Measurements from ENCODE around the gene KLHL8. TPM values are rescaled to one million over a fixed set of nuclear protein-coding genes. Genes with fewer than 3 reads are reported as not detected.

KLHL8 gene
- total and polyA plus RNA-seq, 4 experiments from 2014 or later = 9.3 to 11.4 (median 10.4) TPM

DNA sequence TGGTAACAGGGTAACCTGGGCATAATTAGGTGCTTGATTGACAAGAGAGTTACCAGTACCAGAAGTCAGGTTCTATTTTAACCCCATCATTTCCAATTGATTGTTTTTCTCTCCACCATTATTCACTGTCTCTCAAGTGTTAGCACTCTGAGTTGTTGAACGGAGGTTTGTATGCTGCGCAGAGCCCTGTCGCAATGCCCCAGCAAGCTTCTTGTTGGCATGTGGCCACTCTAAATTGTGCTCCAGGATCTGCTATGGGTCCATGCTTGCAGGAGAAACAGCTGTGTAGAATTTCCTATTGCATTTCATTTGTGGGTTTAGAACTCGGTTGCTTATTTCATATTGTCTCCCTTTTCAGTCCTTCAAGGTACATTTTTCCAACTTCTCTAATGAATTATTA, 98.2 kb downstream of the KLHL8 start:
- no peaks in the 10 kb centered on the region for H3K27me3 ChIP-seq (ENCODE audit: insufficient read depth, low read length)
- no peaks in the 10 kb centered on the region for H3K9me3 ChIP-seq (ENCODE audit: control insufficient read depth in 1 of 2, low read length in 2 of 2)
- no peak overlapping the region for H3K27ac ChIP-seq (ENCODE audit: low read depth, low read length)
- Mint-ChIP-seq H3K9me3 (no peaks in the 10 kb centered on the region), H3K4me3 (no peak overlapping the region), H3K27me3 (no peaks in the 10 kb centered on the region), H3K36me3 (peaks cover 51 to 71% of the 10 kb centered on the region in 2 donors), H3K4me1 (peaks cover 16 to 44% (median 23%) of the 10 kb centered on the region in 4 donors), H3K27ac (peak overlapping the region in 4 of 7 donors; percentile 0 to 74 (median 30))
- no peak overlapping the region for H3K4me3 ChIP-seq (ENCODE audit: low read length in 2 of 2)
- no peak for DNase-seq
- ChIA-PET POLR2A (ENCODE audit: partially characterized antibody) (no interaction called here), CTCF (ENCODE audit: partially characterized antibody) (interaction anchor here (1.0 to 1.9 kb wide), 3 partner anchors 13 to 200 kb away, joined by 3 to 7 read pairs (median 7); no protein-coding TSS in a partner anchor)
- peaks cover 15% of the 10 kb centered on the region for H3K4me1 ChIP-seq (ENCODE audit: insufficient read depth, low read length)
- intact Hi-C loops (cut with micrococcal nuclease) = no loop called here
- peaks cover 32% of the 10 kb centered on the region for H3K36me3 ChIP-seq (ENCODE audit: insufficient read depth, low read length)

- intact Hi-C loops (cut with micrococcal nuclease) = no loop called here
- H3K27me3 Mint-ChIP-seq = no peaks in the 10 kb centered on the region
- DNase-seq = no peak
- ChIA-PET POLR2A (ENCODE audit: partially characterized antibody) (no interaction called here), CTCF (ENCODE audit: partially characterized antibody) (interaction anchor here (1.0 to 3.5 kb wide), 5 partner anchors 14 to 199 kb away, joined by 3 to 13 read pairs (median 7); no protein-coding TSS in a partner anchor)
- H3K9me3 Mint-ChIP-seq = no peaks in the 10 kb centered on the region
- peaks cover 16 to 46% (median 23%) of the 10 kb centered on the region in 4 donors for H3K4me1 Mint-ChIP-seq
- Histone ChIP-seq H3K4me1 (ENCODE audit: insufficient read depth, low read length) (peaks cover 15% of the 10 kb centered on the region), H3K27me3 (ENCODE audit: insufficient read depth, low read length) (no peaks in the 10 kb centered on the region), H3K27ac (ENCODE audit: low read depth, low read length) (no peak overlapping the region), H3K4me3 (ENCODE audit: low read length in 2 of 2) (no peak overlapping the region), H3K9me3 (ENCODE audit: control insufficient read depth in 1 of 2, low read length in 2 of 2) (no peaks in the 10 kb centered on the region), H3K36me3 (ENCODE audit: insufficient read depth, low read length) (peaks cover 35% of the 10 kb centered on the region)
- H3K36me3 Mint-ChIP-seq = peaks cover 54 to 74% of the 10 kb centered on the region in 2 donors
- H3K27ac Mint-ChIP-seq = peak overlapping the region in 5 of 7 donors; percentile 14 to 86 (median 38)
- H3K4me3 Mint-ChIP-seq = no peak overlapping the region
Observed at GRCh38 chr4:87121341-87122065, 98.9 kb downstream of the KLHL8 start.

DNA sequence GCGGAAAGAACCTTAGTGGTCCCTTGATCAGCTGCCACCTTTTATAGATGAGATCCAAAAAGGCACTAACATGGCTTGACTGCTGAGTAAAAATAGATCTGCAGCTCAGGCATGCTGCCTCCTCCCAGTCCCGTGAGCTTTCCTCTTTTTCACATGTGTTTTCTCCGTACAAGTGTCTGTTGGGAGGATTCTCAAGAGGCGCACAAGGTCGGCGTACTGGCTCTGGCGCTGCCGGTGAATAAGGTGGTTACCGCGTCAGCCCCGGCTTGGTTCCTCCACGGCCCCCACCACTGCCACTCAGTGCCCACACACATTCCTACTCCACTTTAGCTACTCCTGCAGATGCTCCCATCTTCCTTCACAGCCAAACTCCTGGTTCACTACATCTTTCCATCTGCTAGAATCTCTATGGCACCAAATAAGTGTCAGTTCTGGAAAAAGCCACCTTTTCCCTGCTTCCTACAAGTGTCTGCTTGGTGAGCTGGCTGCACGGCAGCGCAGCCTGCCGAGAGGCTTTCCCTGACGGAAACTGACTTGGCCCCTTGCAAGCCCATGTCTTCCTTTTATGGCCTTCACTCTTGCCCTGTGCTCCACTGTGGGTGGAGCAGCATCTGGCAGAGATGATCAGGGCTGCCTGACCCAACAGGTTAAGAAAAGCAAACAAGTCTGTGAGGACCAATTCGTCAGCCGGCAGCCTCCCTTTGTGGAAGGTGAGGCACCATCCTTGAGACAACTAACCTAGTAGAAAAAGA, 99.8 kb downstream of the KLHL8 start:
- Mint-ChIP-seq H3K4me3 (peak overlapping the region in 1 of 8 donors; percentile 12), H3K4me1 (peaks cover 16 to 46% (median 23%) of the 10 kb centered on the region in 4 donors), H3K27me3 (no peaks in the 10 kb centered on the region), H3K36me3 (peaks cover 53 to 72% of the 10 kb centered on the region in 2 donors), H3K9me3 (no peaks in the 10 kb centered on the region), H3K27ac (peak overlapping the region in 6 of 7 donors; percentile 9 to 83 (median 64))
- Histone ChIP-seq H3K36me3 (ENCODE audit: insufficient read depth, low read length) (peaks cover 34% of the 10 kb centered on the region), H3K27me3 (ENCODE audit: insufficient read depth, low read length) (no peaks in the 10 kb centered on the region), H3K9me3 (ENCODE audit: control insufficient read depth in 1 of 2, low read length in 2 of 2) (no peaks in the 10 kb centered on the region), H3K4me3 (ENCODE audit: low read length in 2 of 2) (no peak overlapping the region), H3K4me1 (ENCODE audit: insufficient read depth, low read length) (peaks cover 15% of the 10 kb centered on the region), H3K27ac (ENCODE audit: low read depth, low read length) (no peak overlapping the region)
- CTCF ChIA-PET (ENCODE audit: partially characterized antibody) = interaction anchor here (1.1 to 3.5 kb wide), 6 partner anchors 29 to 198 kb away, joined by 3 to 13 read pairs (median 6); partner anchors contain the start of gene AFF1
- POLR2A ChIA-PET (ENCODE audit: partially characterized antibody) = no interaction called here
- DNase-seq = no peak
- intact Hi-C loops (cut with micrococcal nuclease) = no loop called here

DNA sequence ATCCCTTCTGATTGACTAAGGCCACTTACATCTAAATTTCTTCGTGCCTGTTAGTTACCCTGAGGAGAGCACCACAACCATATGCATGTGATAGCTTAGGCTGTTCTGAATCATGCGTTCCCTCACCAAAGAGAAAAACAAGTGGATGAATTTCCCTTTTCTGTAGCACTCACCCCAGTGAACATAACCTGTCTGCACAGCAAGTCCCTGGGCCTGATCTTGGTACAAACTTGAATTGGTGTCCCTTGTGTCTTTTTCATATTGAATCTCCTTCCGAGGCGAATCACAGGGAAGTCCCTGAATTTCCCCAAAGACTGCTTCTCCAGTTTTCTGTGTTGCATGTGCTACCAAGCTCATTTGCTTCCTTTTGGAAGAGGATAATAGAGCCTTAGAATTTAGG, 100.4 kb downstream of the KLHL8 start:
- intact Hi-C loops (cut with micrococcal nuclease) = no loop called here
- Mint-ChIP-seq H3K36me3 (peaks cover 49 to 70% of the 10 kb centered on the region in 2 donors), H3K27me3 (no peaks in the 10 kb centered on the region), H3K4me3 (no peak overlapping the region), H3K4me1 (peaks cover 16 to 46% (median 23%) of the 10 kb centered on the region in 4 donors), H3K9me3 (no peaks in the 10 kb centered on the region), H3K27ac (peak overlapping the region in 5 of 7 donors; percentile 6 to 83 (median 25))
- Histone ChIP-seq H3K27me3 (ENCODE audit: insufficient read depth, low read length) (no peaks in the 10 kb centered on the region), H3K9me3 (ENCODE audit: control insufficient read depth in 1 of 2, low read length in 2 of 2) (no peaks in the 10 kb centered on the region), H3K36me3 (ENCODE audit: insufficient read depth, low read length) (peaks cover 31% of the 10 kb centered on the region), H3K4me1 (ENCODE audit: insufficient read depth, low read length) (peaks cover 15% of the 10 kb centered on the region), H3K4me3 (ENCODE audit: low read length in 2 of 2) (no peak overlapping the region), H3K27ac (ENCODE audit: low read depth, low read length) (no peak overlapping the region)
- ChIA-PET POLR2A (ENCODE audit: partially characterized antibody) (no interaction called here), CTCF (ENCODE audit: partially characterized antibody) (interaction anchor here (1.1 to 3.5 kb wide), 4 partner anchors 31 to 196 kb away, joined by 3 to 13 read pairs (median 4); partner anchors contain the start of gene AFF1)
- no peak for DNase-seq

DNA sequence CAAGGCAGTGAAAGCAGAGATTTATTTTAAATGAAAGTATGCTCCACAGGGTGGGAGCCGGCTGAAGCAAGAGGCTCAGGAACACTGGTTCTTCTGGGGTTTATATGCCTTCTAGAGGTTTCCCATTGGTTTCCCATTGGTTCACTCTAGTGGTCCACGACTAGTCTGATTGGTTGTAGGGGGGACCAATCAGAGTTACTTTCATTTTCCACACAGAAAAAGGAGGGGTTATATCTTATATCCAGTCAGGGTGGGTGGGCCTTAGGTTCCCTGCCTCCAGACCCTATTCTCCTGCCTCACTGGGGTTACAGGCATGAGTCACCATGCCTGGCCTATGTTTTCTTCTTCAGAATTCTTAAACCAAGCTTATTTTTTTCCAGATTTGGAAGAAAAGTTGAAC, 101.6 kb downstream of the KLHL8 start:
- Mint-ChIP-seq H3K27me3 (no peaks in the 10 kb centered on the region), H3K4me3 (no peak overlapping the region), H3K36me3 (peaks cover 50 to 76% of the 10 kb centered on the region in 2 donors), H3K27ac (peak overlapping the region in 5 of 7 donors; percentile 17 to 41 (median 24)), H3K4me1 (peaks cover 16 to 46% (median 23%) of the 10 kb centered on the region in 4 donors), H3K9me3 (peaks cover 0 to 2% (median 0%) of the 10 kb centered on the region in 8 donors)
- intact Hi-C loops (cut with micrococcal nuclease) = no loop called here
- ChIA-PET CTCF (ENCODE audit: partially characterized antibody) (interaction anchor here (0.6 to 3.5 kb wide), 4 partner anchors 26 to 245 kb away, joined by 3 to 17 read pairs (median 8); no protein-coding TSS in a partner anchor), POLR2A (ENCODE audit: partially characterized antibody) (no interaction called here)
- DNase-seq = no peak
- Histone ChIP-seq H3K27me3 (ENCODE audit: insufficient read depth, low read length) (no peaks in the 10 kb centered on the region), H3K4me1 (ENCODE audit: insufficient read depth, low read length) (peaks cover 15% of the 10 kb centered on the region), H3K4me3 (ENCODE audit: low read length in 2 of 2) (no peak overlapping the region), H3K9me3 (ENCODE audit: control insufficient read depth in 1 of 2, low read length in 2 of 2) (no peaks in the 10 kb centered on the region), H3K36me3 (ENCODE audit: insufficient read depth, low read length) (peaks cover 31% of the 10 kb centered on the region), H3K27ac (ENCODE audit: low read depth, low read length) (no peak overlapping the region)

DNA sequence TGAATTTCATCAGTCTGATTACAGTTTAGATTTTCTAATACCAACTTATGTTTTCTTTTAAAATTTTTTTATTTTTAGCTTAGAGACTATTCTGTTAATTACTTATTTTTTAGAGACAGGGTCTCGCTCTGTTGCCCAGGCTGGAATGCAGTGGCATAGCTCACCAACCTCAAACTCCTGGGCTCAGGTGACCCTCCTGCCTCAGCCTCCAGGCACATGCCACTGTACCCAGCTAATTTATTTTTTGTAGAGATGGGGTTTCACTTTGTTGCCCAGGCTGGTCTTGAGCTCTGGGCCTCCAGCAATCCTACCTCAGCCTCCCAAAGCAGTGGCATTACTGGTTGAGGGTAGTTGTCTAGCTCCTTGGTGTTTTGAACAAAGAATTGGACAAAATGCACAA, 102.0 kb downstream of the KLHL8 start:
- Histone ChIP-seq H3K4me1 (ENCODE audit: insufficient read depth, low read length) (peaks cover 15% of the 10 kb centered on the region), H3K36me3 (ENCODE audit: insufficient read depth, low read length) (peaks cover 31% of the 10 kb centered on the region), H3K27me3 (ENCODE audit: insufficient read depth, low read length) (no peaks in the 10 kb centered on the region), H3K27ac (ENCODE audit: low read depth, low read length) (no peak overlapping the region), H3K4me3 (ENCODE audit: low read length in 2 of 2) (no peak overlapping the region), H3K9me3 (ENCODE audit: control insufficient read depth in 1 of 2, low read length in 2 of 2) (no peaks in the 10 kb centered on the region)
- peaks cover 0 to 2% (median 0%) of the 10 kb centered on the region in 8 donors for H3K9me3 Mint-ChIP-seq
- no peak for DNase-seq
- no peak overlapping the region for H3K4me3 Mint-ChIP-seq
- H3K27me3 Mint-ChIP-seq = no peaks in the 10 kb centered on the region
- intact Hi-C loops (cut with micrococcal nuclease) = no loop called here
- H3K36me3 Mint-ChIP-seq = peaks cover 50 to 78% of the 10 kb centered on the region in 2 donors
- ChIA-PET CTCF (ENCODE audit: partially characterized antibody) (interaction anchor here (2.7 to 3.5 kb wide), 2 partner anchors 25 to 32 kb away, joined by 13 to 17 read pairs; no protein-coding TSS in a partner anchor), POLR2A (ENCODE audit: partially characterized antibody) (no interaction called here)
- peaks cover 16 to 44% (median 23%) of the 10 kb centered on the region in 4 donors for H3K4me1 Mint-ChIP-seq
- H3K27ac Mint-ChIP-seq = peak overlapping the region in 1 of 7 donors; percentile 24

- no peaks in the 10 kb centered on the region for H3K9me3 ChIP-seq (ENCODE audit: control insufficient read depth in 1 of 2, low read length in 2 of 2)
- peaks cover 53 to 85% of the 10 kb centered on the region in 2 donors for H3K36me3 Mint-ChIP-seq
- H3K4me1 ChIP-seq (ENCODE audit: insufficient read depth, low read length) = peaks cover 15% of the 10 kb centered on the region
- DNase-seq = no peak
- peaks cover 31% of the 10 kb centered on the region for H3K36me3 ChIP-seq (ENCODE audit: insufficient read depth, low read length)
- H3K27ac Mint-ChIP-seq = peak overlapping the region in 2 of 7 donors; percentile 19 to 47
- peaks cover 0 to 2% (median 0%) of the 10 kb centered on the region in 8 donors for H3K9me3 Mint-ChIP-seq
- H3K4me1 Mint-ChIP-seq = peaks cover 16 to 42% (median 23%) of the 10 kb centered on the region in 4 donors
- H3K27ac ChIP-seq (ENCODE audit: low read depth, low read length) = no peak overlapping the region
- no peak overlapping the region for H3K4me3 ChIP-seq (ENCODE audit: low read length in 2 of 2)
- no peaks in the 10 kb centered on the region for H3K27me3 Mint-ChIP-seq
- H3K27me3 ChIP-seq (ENCODE audit: insufficient read depth, low read length) = no peaks in the 10 kb centered on the region
- ChIA-PET CTCF (ENCODE audit: partially characterized antibody) (interaction anchor here (1.2 to 3.4 kb wide), 3 partner anchors 25 to 195 kb away, joined by 3 to 17 read pairs (median 17); no protein-coding TSS in a partner anchor), POLR2A (ENCODE audit: partially characterized antibody) (no interaction called here)
- intact Hi-C loops (cut with micrococcal nuclease) = no loop called here
- H3K4me3 Mint-ChIP-seq = no peak overlapping the region
Observed at GRCh38 chr4:87117732-87118075, 102.7 kb downstream of the KLHL8 start.

Data from CD4-positive, alpha-beta memory T cell (primary cell).